Hepatocyte (in vitro differentiated cells): ENCODE data around the gene RNF213. TPM values are rescaled to one million over a fixed set of nuclear protein-coding genes. Genes with fewer than 3 reads are reported as not detected.

Experiments used
- DNase-seq: peaks from one replicate; pipeline ENCODE4 v3.0.0-alpha.2; 2016; ENCODE audit warnings: low spot score
- H2AFZ ChIP-seq: fragments of 200-600 bp; sonication (generic); 2 replicates; pipeline ENCODE4 v1.6.0; 2016; ENCODE audit warnings: antibody characterized with exemption, mild to moderate bottlenecking
- H3K27ac ChIP-seq: fragments of 200-600 bp; sonication (generic); 2 replicates; pipeline ENCODE4 v1.5.1; 2016; ENCODE audit warnings: mild to moderate bottlenecking
- H3K27me3 ChIP-seq: fragments of 200-600 bp; sonication (generic); 2 replicates; pipeline ENCODE4 v1.6.1; 2016
- H3K36me3 ChIP-seq: fragments of 200-600 bp; sonication (generic); replicated peaks from 2 replicates; pipeline ENCODE4 v1.5.1; 2016; ENCODE audit warnings: low read depth; ENCODE audit not compliant: insufficient read depth
- H3K4me1 ChIP-seq: fragments of 200-600 bp; sonication (generic); 2 replicates; pipeline ENCODE4 v1.5.1; 2016; ENCODE audit warnings: mild to moderate bottlenecking, moderate library complexity; ENCODE audit not compliant: insufficient read depth
- H3K4me2 ChIP-seq: fragments of 200-600 bp; sonication (generic); 2 replicates; pipeline ENCODE4 v1.6.0; 2016
- H3K4me3 ChIP-seq: fragments of 200-600 bp; sonication (generic); 2 replicates; pipeline ENCODE4 v1.5.1; 2016; ENCODE audit warnings: mild to moderate bottlenecking
- H3K79me2 ChIP-seq: fragments of 200-600 bp; sonication (generic); 2 replicates; pipeline ENCODE4 v1.6.0; 2017; ENCODE audit warnings: mild to moderate bottlenecking
- H3K9me2 ChIP-seq: fragments of 200-600 bp; sonication (generic); replicated peaks from 2 replicates; pipeline ENCODE4 v1.6.0; 2017; ENCODE audit warnings: mild to moderate bottlenecking; ENCODE audit not compliant: insufficient read depth
- H3K9me3 ChIP-seq: fragments of 200-600 bp; sonication (generic); 2 replicates; pipeline ENCODE4 v1.5.1; 2016; ENCODE audit warnings: low read depth, mild to moderate bottlenecking
- H4K20me1 ChIP-seq: fragments of 200-600 bp; sonication (generic); 2 replicates; pipeline ENCODE4 v1.6.0; 2016; ENCODE audit warnings: mild to moderate bottlenecking; ENCODE audit not compliant: insufficient read depth, poor library complexity, severe bottlenecking
- CTCF ChIP-seq: fragments of 200-600 bp; sonication (generic); IDR thresholded peaks from 2 replicates; pipeline ENCODE4 v1.5.1; 2016; ENCODE audit warnings: antibody characterized with exemption, mild to moderate bottlenecking; ENCODE audit not compliant: poor library complexity
- EZH2 ChIP-seq: fragments of 200-600 bp; sonication (generic); IDR thresholded peaks from 2 replicates; pipeline ENCODE4 v1.6.1; 2016; ENCODE audit warnings: antibody characterized with exemption, mild to moderate bottlenecking, borderline replicate concordance
- EZH2phosphoT487 ChIP-seq: fragments of 200-600 bp; sonication (generic); IDR thresholded peaks from one replicate; pipeline ENCODE4 v1.6.1; 2018; ENCODE audit warnings: antibody characterized with exemption, mild to moderate bottlenecking, low read depth, moderate library complexity; ENCODE audit not compliant: unreplicated experiment, severe bottlenecking
- WGBS: methylation state at CpG from one replicate; pipeline ENCODE4 v1.1.6; 2016; ENCODE audit warnings: low lambda C conversion rate; ENCODE audit errors: missing lambda C conversion rate; 5-methylcytosine and 5-hydroxymethylcytosine counted together
- polyA plus RNA-seq: library from polyadenylated mRNA; unstranded; fragments of >200 nt; fragmentation: Nextera tagmentation; extraction: Ambion mirVana; gene quantifications from 2 replicates; pipeline ENCODE4 v1.2.1, GENCODE V29; 2016
- total RNA-seq: library from RNA; depleted of rRNA; stranded (reverse); fragments of >200 nt; gene quantifications from 2 replicates; pipeline ENCODE4 v1.2.3, GENCODE V29; 2014

The RNF213 gene
- total and polyA plus RNA-seq, 2 experiments from 2014 or later, result 21.1 to 57.4 TPM

- H4K20me1 ChIP-seq, result no peaks in the 10 kb centered on the region
- no peaks in the 10 kb centered on the region for H3K9me3 ChIP-seq
- H3K36me3 ChIP-seq, result no peaks in the 10 kb centered on the region
- no peaks in the 10 kb centered on the region for H3K4me1 ChIP-seq
- no peak overlapping the region for H2AFZ ChIP-seq
- no peak overlapping the region for H3K27ac ChIP-seq
- no peaks in the 10 kb centered on the region for H3K79me2 ChIP-seq
- no peaks in the 10 kb centered on the region for H3K27me3 ChIP-seq
- WGBS, result 91% methylated on average over 1 of the region's 1 CpG
- H3K9me2 ChIP-seq, result no peaks in the 10 kb centered on the region
- TF ChIP-seq EZH2, result no peak
- no peak for TF ChIP-seq CTCF
- no peak for TF ChIP-seq EZH2phosphoT487
- H3K4me2 ChIP-seq, result no peak overlapping the region
- DNase-seq, result no peak
- H3K4me3 ChIP-seq, result no peak overlapping the region
These were observed 62.2 kb downstream of the RNF213 start for GRCh38 chr17:80322864-80323263.

GRCh38 chr17:80323982-80324381 lies 63.3 kb downstream of the RNF213 start:
- H3K79me2 ChIP-seq, result no peaks in the 10 kb centered on the region
- no peak for TF ChIP-seq CTCF
- no peak for TF ChIP-seq EZH2phosphoT487
- H3K36me3 ChIP-seq, result no peaks in the 10 kb centered on the region
- no peaks in the 10 kb centered on the region for H4K20me1 ChIP-seq
- 97% methylated on average over 3 of the region's 3 CpGs for WGBS
- H3K9me2 ChIP-seq, result no peaks in the 10 kb centered on the region
- DNase-seq, result no peak
- H2AFZ ChIP-seq, result no peak overlapping the region
- no peaks in the 10 kb centered on the region for H3K9me3 ChIP-seq
- no peaks in the 10 kb centered on the region for H3K4me1 ChIP-seq
- H3K4me2 ChIP-seq, result no peak overlapping the region
- H3K27ac ChIP-seq, result no peak overlapping the region
- H3K4me3 ChIP-seq, result no peak overlapping the region
- no peaks in the 10 kb centered on the region for H3K27me3 ChIP-seq

GRCh38 chr17:80327518-80327917 lies 66.9 kb downstream of the RNF213 start:
- no peak overlapping the region for H3K4me3 ChIP-seq
- DNase-seq, result no peak
- H3K9me2 ChIP-seq, result no peaks in the 10 kb centered on the region
- H3K27ac ChIP-seq, result no peak overlapping the region
- WGBS, result 81% methylated on average over 10 of the region's 10 CpGs
- H3K9me3 ChIP-seq, result no peaks in the 10 kb centered on the region
- H4K20me1 ChIP-seq, result no peaks in the 10 kb centered on the region
- no peak overlapping the region for H3K4me2 ChIP-seq
- no peaks in the 10 kb centered on the region for H3K4me1 ChIP-seq
- no peaks in the 10 kb centered on the region for H3K36me3 ChIP-seq
- TF ChIP-seq CTCF, result no peak
- TF ChIP-seq EZH2, result no peak
- no peak for TF ChIP-seq EZH2phosphoT487
- H2AFZ ChIP-seq, result no peak overlapping the region
- no peaks in the 10 kb centered on the region for H3K27me3 ChIP-seq
- no peaks in the 10 kb centered on the region for H3K79me2 ChIP-seq
